ENCODE data around the gene CGB7.

Gene CGB7

GRCh38 chr19:49014870-49015255, 42.7 kb downstream of the CGB7 start:
- DNase-seq, result no peak

- DNase-seq, result no peak
These were observed 43.3 kb downstream of the CGB7 start for GRCh38 chr19:49014123-49014869.

- no peak for DNase-seq
These were observed 46.4 kb downstream of the CGB7 start for GRCh38 chr19:49011194-49011593.

GRCh38 chr19:49010453-49010852, 47.1 kb downstream of the CGB7 start:
- DNase-seq, result no peak

- no peak for DNase-seq
These were observed 47.7 kb downstream of the CGB7 start for GRCh38 chr19:49009828-49010227.

GRCh38 chr19:49006905-49007304, 50.6 kb downstream of the CGB7 start:
- DNase-seq, result no peak

GRCh38 chr19:49004964-49005614, 52.5 kb downstream of the CGB7 start:
- no peak for DNase-seq

Data from NCI-H2029 treated with DMSO at 0.1 percent for 48 hours (cell line).